ENCODE measurements around the gene CHMP3. TPM values are rescaled to one million over a fixed set of nuclear protein-coding genes. Genes with fewer than 3 reads are reported as not detected.

The CHMP3 gene
- polyA plus RNA-seq, 1 of the 3 experiments (the other 2 are of a cell fraction) = 75.3 TPM

GRCh38 chr2:86513948-86514660 is 49.1 kb downstream of the CHMP3 start:
- Histone ChIP-seq H3K27me3 (ENCODE audit: insufficient read depth) (no peaks in the 10 kb centered on the region), H3K4me3 (ENCODE audit: low read depth in 2 of 2, low read length in 1 of 2) (no peak overlapping the region), H3K9me3 (no peaks in the 10 kb centered on the region), H3K9ac (no peak overlapping the region), H3K4me2 (no peak overlapping the region), H3K79me2 (ENCODE audit: insufficient read depth) (no peaks in the 10 kb centered on the region), H3K27ac (ENCODE audit: low read depth in 2 of 2, low read length in 1 of 2) (no peak overlapping the region), H3K4me1 (ENCODE audit: control insufficient read depth in 1 of 2, insufficient read depth in 2 of 2, low read depth in 1 of 2, low read length in 1 of 2) (no peaks in the 10 kb centered on the region; a peak in 1 of 4 replicates), H2AFZ (ENCODE audit: low read depth) (no peak overlapping the region), H4K20me1 (ENCODE audit: insufficient read depth) (no peaks in the 10 kb centered on the region), H3K36me3 (replicated peaks in 1 of 2; ENCODE audit: control insufficient read depth in 1 of 2, insufficient read depth in 2 of 2, low read length in 1 of 2) (peaks cover 7 to 8% of the 10 kb centered on the region in 2 experiments), H3K9me2 (no peaks in the 10 kb centered on the region), H3F3A (replicated peaks; ENCODE audit: insufficient read depth) (no peaks in the 10 kb centered on the region)
- DNase-seq = no peak
- TF ChIP-seq ELF1 (IDR thresholded peaks at IDR 0.05) (no peak), TAF1 (IDR thresholded peaks at IDR 0.05; ENCODE audit: borderline replicate concordance, low read depth, low read length) (no peak), NFIC (IDR thresholded peaks at IDR 0.05; ENCODE audit: borderline replicate concordance) (no peak), FOXM1 (IDR thresholded peaks at IDR 0.05; ENCODE audit: low read depth) (no peak), YY1 (IDR thresholded peaks at IDR 0.05; ENCODE audit: low read depth) (no peak), SMC3 (IDR thresholded peaks at IDR 0.05; ENCODE audit: low read depth, low read length) (no peak), RCOR1 (IDR thresholded peaks at IDR 0.05; ENCODE audit: low read length) (no peak), EP300 (IDR thresholded peaks at IDR 0.05; ENCODE audit: borderline replicate concordance in 1 of 2, low read depth in 1 of 2, low read length in 1 of 2) (no peak), ZBTB33 (IDR thresholded peaks at IDR 0.05; ENCODE audit: borderline replicate concordance, low read depth) (no peak), MEF2A (IDR thresholded peaks at IDR 0.05; ENCODE audit: borderline replicate concordance, low read depth) (no peak), RFX5 (IDR thresholded peaks at IDR 0.05; ENCODE audit: low read length) (no peak), JUND (IDR thresholded peaks at IDR 0.05) (no peak), CHD2 (IDR thresholded peaks at IDR 0.05; ENCODE audit: low read length, partially characterized antibody) (no peak), RXRA (IDR thresholded peaks at IDR 0.05; ENCODE audit: borderline replicate concordance, low read depth) (no peak), POLR2AphosphoS5 (IDR thresholded peaks at IDR 0.05; ENCODE audit: low read depth, low read length) (no peak), USF1 (IDR thresholded peaks at IDR 0.05; ENCODE audit: borderline replicate concordance, low read depth) (no peak)
- TF ChIP-seq, protein P1, sequence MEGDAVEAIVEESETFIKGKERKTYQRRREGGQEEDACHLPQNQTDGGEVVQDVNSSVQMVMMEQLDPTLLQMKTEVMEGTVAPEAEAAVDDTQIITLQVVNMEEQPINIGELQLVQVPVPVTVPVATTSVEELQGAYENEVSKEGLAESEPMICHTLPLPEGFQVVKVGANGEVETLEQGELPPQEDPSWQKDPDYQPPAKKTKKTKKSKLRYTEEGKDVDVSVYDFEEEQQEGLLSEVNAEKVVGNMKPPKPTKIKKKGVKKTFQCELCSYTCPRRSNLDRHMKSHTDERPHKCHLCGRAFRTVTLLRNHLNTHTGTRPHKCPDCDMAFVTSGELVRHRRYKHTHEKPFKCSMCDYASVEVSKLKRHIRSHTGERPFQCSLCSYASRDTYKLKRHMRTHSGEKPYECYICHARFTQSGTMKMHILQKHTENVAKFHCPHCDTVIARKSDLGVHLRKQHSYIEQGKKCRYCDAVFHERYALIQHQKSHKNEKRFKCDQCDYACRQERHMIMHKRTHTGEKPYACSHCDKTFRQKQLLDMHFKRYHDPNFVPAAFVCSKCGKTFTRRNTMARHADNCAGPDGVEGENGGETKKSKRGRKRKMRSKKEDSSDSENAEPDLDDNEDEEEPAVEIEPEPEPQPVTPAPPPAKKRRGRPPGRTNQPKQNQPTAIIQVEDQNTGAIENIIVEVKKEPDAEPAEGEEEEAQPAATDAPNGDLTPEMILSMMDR (IDR thresholded peaks at IDR 0.05) = no peak
- TF ChIP-seq, protein P2, sequence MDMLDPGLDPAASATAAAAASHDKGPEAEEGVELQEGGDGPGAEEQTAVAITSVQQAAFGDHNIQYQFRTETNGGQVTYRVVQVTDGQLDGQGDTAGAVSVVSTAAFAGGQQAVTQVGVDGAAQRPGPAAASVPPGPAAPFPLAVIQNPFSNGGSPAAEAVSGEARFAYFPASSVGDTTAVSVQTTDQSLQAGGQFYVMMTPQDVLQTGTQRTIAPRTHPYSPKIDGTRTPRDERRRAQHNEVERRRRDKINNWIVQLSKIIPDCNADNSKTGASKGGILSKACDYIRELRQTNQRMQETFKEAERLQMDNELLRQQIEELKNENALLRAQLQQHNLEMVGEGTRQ (IDR thresholded peaks at IDR 0.05; ENCODE audit: borderline replicate concordance, low read depth, low read length) = no peak
- TF ChIP-seq, protein P3, sequence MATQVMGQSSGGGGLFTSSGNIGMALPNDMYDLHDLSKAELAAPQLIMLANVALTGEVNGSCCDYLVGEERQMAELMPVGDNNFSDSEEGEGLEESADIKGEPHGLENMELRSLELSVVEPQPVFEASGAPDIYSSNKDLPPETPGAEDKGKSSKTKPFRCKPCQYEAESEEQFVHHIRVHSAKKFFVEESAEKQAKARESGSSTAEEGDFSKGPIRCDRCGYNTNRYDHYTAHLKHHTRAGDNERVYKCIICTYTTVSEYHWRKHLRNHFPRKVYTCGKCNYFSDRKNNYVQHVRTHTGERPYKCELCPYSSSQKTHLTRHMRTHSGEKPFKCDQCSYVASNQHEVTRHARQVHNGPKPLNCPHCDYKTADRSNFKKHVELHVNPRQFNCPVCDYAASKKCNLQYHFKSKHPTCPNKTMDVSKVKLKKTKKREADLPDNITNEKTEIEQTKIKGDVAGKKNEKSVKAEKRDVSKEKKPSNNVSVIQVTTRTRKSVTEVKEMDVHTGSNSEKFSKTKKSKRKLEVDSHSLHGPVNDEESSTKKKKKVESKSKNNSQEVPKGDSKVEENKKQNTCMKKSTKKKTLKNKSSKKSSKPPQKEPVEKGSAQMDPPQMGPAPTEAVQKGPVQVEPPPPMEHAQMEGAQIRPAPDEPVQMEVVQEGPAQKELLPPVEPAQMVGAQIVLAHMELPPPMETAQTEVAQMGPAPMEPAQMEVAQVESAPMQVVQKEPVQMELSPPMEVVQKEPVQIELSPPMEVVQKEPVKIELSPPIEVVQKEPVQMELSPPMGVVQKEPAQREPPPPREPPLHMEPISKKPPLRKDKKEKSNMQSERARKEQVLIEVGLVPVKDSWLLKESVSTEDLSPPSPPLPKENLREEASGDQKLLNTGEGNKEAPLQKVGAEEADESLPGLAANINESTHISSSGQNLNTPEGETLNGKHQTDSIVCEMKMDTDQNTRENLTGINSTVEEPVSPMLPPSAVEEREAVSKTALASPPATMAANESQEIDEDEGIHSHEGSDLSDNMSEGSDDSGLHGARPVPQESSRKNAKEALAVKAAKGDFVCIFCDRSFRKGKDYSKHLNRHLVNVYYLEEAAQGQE (IDR thresholded peaks at IDR 0.05; ENCODE audit: low read depth, low read length) = no peak
- TF ChIP-seq, protein P4, sequence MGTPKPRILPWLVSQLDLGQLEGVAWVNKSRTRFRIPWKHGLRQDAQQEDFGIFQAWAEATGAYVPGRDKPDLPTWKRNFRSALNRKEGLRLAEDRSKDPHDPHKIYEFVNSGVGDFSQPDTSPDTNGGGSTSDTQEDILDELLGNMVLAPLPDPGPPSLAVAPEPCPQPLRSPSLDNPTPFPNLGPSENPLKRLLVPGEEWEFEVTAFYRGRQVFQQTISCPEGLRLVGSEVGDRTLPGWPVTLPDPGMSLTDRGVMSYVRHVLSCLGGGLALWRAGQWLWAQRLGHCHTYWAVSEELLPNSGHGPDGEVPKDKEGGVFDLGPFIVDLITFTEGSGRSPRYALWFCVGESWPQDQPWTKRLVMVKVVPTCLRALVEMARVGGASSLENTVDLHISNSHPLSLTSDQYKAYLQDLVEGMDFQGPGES (IDR thresholded peaks at IDR 0.05; ENCODE audit: low read depth, low read length) = no peak
- ChIA-PET POLR2A (no interaction called here), CTCF (no interaction called here)
- 93% methylated on average over 5 of the region's 5 CpGs for WGBS (ENCODE audit: low lambda C conversion rate)
